Omental fat pad (tissue), 4 donors: Measurements from ENCODE around the gene GAS2L3. TPM values are rescaled to one million over a fixed set of nuclear protein-coding genes. Genes with fewer than 3 reads are reported as not detected.
"Not testable (repeated sequence)": the region's sequence is repeated elsewhere in the genome, so short reads cannot be mapped to it uniquely, and the experiment has no call there.

Experiments used
- ATAC-seq: fragments of 150-250 bp; one replicate; pipeline ENCODE4 v1.9.1; 2016; ENCODE audit warnings: mild to moderate bottlenecking, moderate library complexity; ENCODE audit not compliant: low FRiP score
- DNase-seq: peaks from one replicate; pipeline ENCODE4 v3.0.0-alpha.2; 2019; ENCODE audit warnings: low spot score
- CTCF ChIP-seq, 3 donors: fragments of 450-650 bp; IDR thresholded peaks; one replicate each; pipeline ENCODE4 v1.5.1; 2016 to 2017; ENCODE audit warnings: antibody characterized with exemption in 3 of 3, mild to moderate bottlenecking in 3 of 3, moderate library complexity in 2 of 3
- total RNA-seq, 4 donors: library from RNA; depleted of rRNA; stranded (reverse); fragments of >200 nt; gene quantifications; one replicate each; pipeline ENCODE4 v1.1.0, GENCODE V29; 2016

Gene GAS2L3
- total RNA-seq, 4 donors from 2014 or later: 2.9 to 17.4 (median 8.3) TPM

GRCh38 chr12:100632445-100632892 lies 59.0 kb downstream of the GAS2L3 start:
- DNase-seq (no peak), ATAC-seq (no peak)
- TF ChIP-seq CTCF (IDR thresholded peaks at IDR 0.05): no peak

- ATAC-seq, DNase-seq: not testable (repeated sequence)
These were observed 59.8 kb downstream of the GAS2L3 start for GRCh38 chr12:100633082-100633785.

- DNase-seq: no peak
- TF ChIP-seq CTCF (IDR thresholded peaks at IDR 0.05): no peak
- ATAC-seq: no peak
These were observed 69.8 kb downstream of the GAS2L3 start for GRCh38 chr12:100643246-100643645.

DNA sequence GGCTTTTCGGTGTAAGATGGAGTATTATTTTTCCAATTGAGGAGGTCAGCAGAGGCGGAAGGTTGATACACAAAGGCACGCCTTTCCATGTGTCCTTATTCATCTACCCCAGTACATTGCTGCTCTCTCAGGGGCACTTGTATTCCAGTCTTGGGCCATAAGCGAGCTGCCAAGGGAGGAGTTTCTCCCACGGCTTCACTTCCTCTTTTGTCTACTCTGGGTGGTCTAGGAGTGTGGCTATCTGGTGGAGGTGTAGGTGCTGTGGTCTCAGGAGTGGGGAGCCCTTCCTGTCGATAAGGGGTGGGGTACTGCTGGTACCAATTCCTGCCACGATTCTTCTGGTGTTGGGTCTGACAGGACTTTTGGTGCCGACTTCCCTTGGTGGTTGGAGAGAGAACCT lies 73.4 kb downstream of the GAS2L3 start:
- no peak for DNase-seq
- TF ChIP-seq CTCF (IDR thresholded peaks at IDR 0.05): no peak
- no peak for ATAC-seq

DNA sequence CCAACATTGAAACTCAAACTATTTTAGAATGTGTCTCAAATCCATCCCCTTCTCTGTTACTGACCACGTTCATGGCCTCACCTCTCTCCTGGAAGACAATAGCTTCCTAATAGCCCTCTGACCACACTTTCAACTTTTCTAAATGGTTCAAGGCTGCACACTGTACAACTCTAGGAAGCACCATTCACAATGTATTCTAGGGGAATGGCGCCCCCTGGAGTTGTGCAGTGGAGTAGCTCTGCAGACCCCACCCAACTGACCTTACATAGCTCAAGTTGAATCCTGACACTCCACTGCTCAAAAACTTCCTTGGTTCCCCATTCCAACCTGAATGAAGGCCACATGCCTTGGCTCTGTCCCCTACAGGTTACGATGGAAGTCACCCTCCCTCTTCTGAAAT lies 77.6 kb downstream of the GAS2L3 start:
- ATAC-seq: no peak
- TF ChIP-seq CTCF (IDR thresholded peaks at IDR 0.05): no peak

DNA sequence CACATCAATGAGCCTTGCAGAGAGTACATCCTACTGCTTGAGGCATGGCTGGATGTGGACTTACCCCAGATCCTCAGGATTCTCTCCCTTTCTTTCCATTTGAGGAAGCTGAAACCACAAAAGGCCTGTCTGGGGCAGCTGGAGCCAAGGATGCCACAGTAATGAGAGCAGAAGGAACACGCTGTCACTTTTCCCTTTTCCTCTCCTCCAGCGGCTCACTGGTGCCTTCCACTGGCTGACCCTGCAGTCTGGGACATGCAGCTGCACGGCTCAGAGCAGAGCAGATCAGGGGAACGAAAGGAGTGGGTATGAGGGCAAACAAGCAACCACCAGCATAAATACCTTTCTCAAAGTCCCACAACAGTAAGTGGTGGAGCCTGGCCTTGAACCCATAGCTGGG lies 78.2 kb downstream of the GAS2L3 start:
- no peak for ATAC-seq
- TF ChIP-seq CTCF (IDR thresholded peaks at IDR 0.05): no peak

More for the DNA sequence above, 77.6 kb downstream of the GAS2L3 start:
- no peak for DNase-seq

GRCh38 chr12:100652488-100652887 lies 79.0 kb downstream of the GAS2L3 start:
- DNase-seq (no peak), ATAC-seq (no peak)
- no peak for TF ChIP-seq CTCF (IDR thresholded peaks at IDR 0.05)

More for the DNA sequence above, 78.2 kb downstream of the GAS2L3 start:
- no peak for DNase-seq
